Motor neuron (in vitro differentiated cells): ENCODE results near the gene CCDC57. TPM values are rescaled to one million over a fixed set of nuclear protein-coding genes. Genes with fewer than 3 reads are reported as not detected.

Experiments used
- ATAC-seq, 8 experiments: fragments of 200-7000 bp; cut with Tn5 transposase; replicated peaks in 6 of 8; 2 replicates each; pipeline ENCODE4 v1.8.0; 2021; ENCODE audit warnings: mild to moderate bottlenecking in 8 of 8, moderate library complexity in 8 of 8
- H3K27ac ChIP-seq, 2 donors: fragments of 250-450 bp; sonication (Bioruptor Pico); 2 replicates each; pipeline ENCODE4 v1.9.0; 2021; ENCODE audit warnings: antibody characterized with exemption in 2 of 2, mild to moderate bottlenecking in 2 of 2, moderate library complexity in 1 of 2
- H3K4me1 ChIP-seq, 2 donors: fragments of 250-450 bp; sonication (Bioruptor Pico); replicated peaks in 1 of 2; 2 replicates each; pipeline ENCODE4 v1.6.1; 2021; ENCODE audit warnings: antibody characterized with exemption in 2 of 2, mild to moderate bottlenecking in 2 of 2, moderate library complexity in 1 of 2
- H3K4me3 ChIP-seq, 5 donors: fragments of 250-450 bp; sonication (Bioruptor Pico); 2 replicates each; pipeline ENCODE4 v1.9.0; 2021; ENCODE audit warnings: antibody characterized with exemption in 5 of 5, mild to moderate bottlenecking in 5 of 5, moderate library complexity in 4 of 5
- WGBS, 10 experiments: fragments of 450-650 bp; shearing (Covaris generic); methylation state at CpG; one replicate each; pipeline ENCODE4 v1.0.0; 2022; 5-methylcytosine and 5-hydroxymethylcytosine counted together
- in situ Hi-C, 9 experiments: fragments of 400-800 bp; cut with MboI; loops; one replicate each; pipeline ENCODE4 v1.15.0; 2021; ENCODE audit warnings: low sequenced_read_pairs in 9 of 9, low pct_unique_long_range_greater_than_20kb in 2 of 9; ENCODE audit not compliant: unreplicated experiment in 9 of 9
- total RNA-seq, 8 experiments: library from RNA; unstranded; fragments of 300-600 nt; gene quantifications; 2 replicates each; pipeline versions ENCODE4 v1.2.3 to v1.2.4, GENCODE V29; 2022

CCDC57 gene
- total RNA-seq, 8 experiments from 2014 or later = 13.6 to 68.8 (median 26.1) TPM

GRCh38 chr17:82108038-82108437, 104.6 kb downstream of the CCDC57 start:
- H3K4me1 ChIP-seq = peaks cover 17 to 32% of the 10 kb centered on the region in 2 donors
- no peak overlapping the region for H3K4me3 ChIP-seq
- 53 to 69% (median 58%) methylated on average over 2 to 8 of the region's 14 CpGs; no CpG with 5 or more reads in 6 of the 10 experiments for WGBS, 10 experiments
- H3K27ac ChIP-seq = no peak overlapping the region
- in situ Hi-C loops = no loop called here
- no peak for ATAC-seq

- no peak for ATAC-seq
- 86 to 100% (median 100%) methylated on average over 1 to 11 of the region's 24 CpGs; no CpG with 5 or more reads in 6 of the 10 experiments for WGBS, 10 experiments
- in situ Hi-C loops = no loop called here
These were observed 105.2 kb downstream of the CCDC57 start for GRCh38 chr17:82107341-82107860.

GRCh38 chr17:82106688-82107305, 105.8 kb downstream of the CCDC57 start:
- Histone ChIP-seq H3K4me1 (peaks cover 23 to 38% of the 10 kb centered on the region in 2 donors), H3K4me3 (no peak overlapping the region), H3K27ac (no peak overlapping the region)
- in situ Hi-C loops = no loop called here
- 14 to 85% (median 45%) methylated on average over 1 to 3 of the region's 9 CpGs; no CpG with 5 or more reads in 6 of the 10 experiments for WGBS, 10 experiments
- peak in 3 of 8 experiments; percentile 19 to 78 (median 34) for ATAC-seq

More at GRCh38 chr17:82107341-82107860, 105.2 kb downstream of the CCDC57 start:
- Histone ChIP-seq H3K4me3 (no peak overlapping the region), H3K4me1 (peaks cover 23 to 38% of the 10 kb centered on the region in 2 donors), H3K27ac (no peak overlapping the region)

GRCh38 chr17:82105882-82106687, 106.6 kb downstream of the CCDC57 start:
- ATAC-seq = peak; percentile 18 to 90 (median 71)
- WGBS, 10 experiments = 40 to 86% (median 64%) methylated on average over 1 to 8 of the region's 24 CpGs; no CpG with 5 or more reads in 6 of the 10 experiments
- Histone ChIP-seq H3K4me1 (peaks cover 23 to 38% of the 10 kb centered on the region in 2 donors), H3K27ac (peak overlapping the region in 1 of 2 donors; percentile 6), H3K4me3 (no peak overlapping the region)
- in situ Hi-C loops = no loop called here

GRCh38 chr17:82105417-82105881, 107.2 kb downstream of the CCDC57 start:
- Histone ChIP-seq H3K27ac (no peak overlapping the region), H3K4me1 (peaks cover 23 to 38% of the 10 kb centered on the region in 2 donors), H3K4me3 (no peak overlapping the region)
- WGBS, 10 experiments = 86 to 100% methylated on average over 1 to 5 of the region's 13 CpGs; no CpG with 5 or more reads in 8 of the 10 experiments
- ATAC-seq = no peak
- in situ Hi-C loops = no loop called here

- H3K4me1 ChIP-seq = peaks cover 27 to 40% of the 10 kb centered on the region in 2 donors
- no peak for ATAC-seq
- in situ Hi-C loops = no loop called here
- H3K27ac ChIP-seq = peak overlapping the region in 1 of 2 donors; percentile 87
- 40 to 88% (median 80%) methylated on average over 1 to 2 of the region's 11 CpGs; no CpG with 5 or more reads in 7 of the 10 experiments for WGBS, 10 experiments
- H3K4me3 ChIP-seq = no peak overlapping the region
These were observed 107.7 kb downstream of the CCDC57 start for GRCh38 chr17:82104797-82105416.

GRCh38 chr17:82103553-82104451, 108.8 kb downstream of the CCDC57 start:
- ATAC-seq = peak in 4 of 8 experiments; percentile 10 to 31 (median 24)
- in situ Hi-C loops = no loop called here
- peak overlapping the region; percentile 75 to 87 for H3K27ac ChIP-seq
- H3K4me1 ChIP-seq = peaks cover 35 to 47% of the 10 kb centered on the region in 2 donors
- 0 to 58% (median 24%) methylated on average over 1 to 10 of the region's 24 CpGs; no CpG with 5 or more reads in 6 of the 10 experiments for WGBS, 10 experiments
- H3K4me3 ChIP-seq = no peak overlapping the region

- Histone ChIP-seq H3K27ac (peak overlapping the region in 1 of 2 donors; percentile 75), H3K4me1 (peaks cover 35 to 47% of the 10 kb centered on the region in 2 donors), H3K4me3 (no peak overlapping the region)
- no peak for ATAC-seq
- 20 to 100% (median 80%) methylated on average over 1 to 7 of the region's 18 CpGs; no CpG with 5 or more reads in 4 of the 10 experiments for WGBS, 10 experiments
- in situ Hi-C loops = no loop called here
These were observed 110.6 kb downstream of the CCDC57 start for GRCh38 chr17:82101767-82102679.

GRCh38 chr17:82101301-82101715, 111.3 kb downstream of the CCDC57 start:
- ATAC-seq = no peak
- H3K4me3 ChIP-seq = no peak overlapping the region
- H3K4me1 ChIP-seq = peaks cover 40 to 48% of the 10 kb centered on the region in 2 donors
- no peak overlapping the region for H3K27ac ChIP-seq
- in situ Hi-C loops = no loop called here
- WGBS, 10 experiments = 74 to 87% (median 80%) methylated on average over 1 to 7 of the region's 10 CpGs; no CpG with 5 or more reads in 7 of the 10 experiments

GRCh38 chr17:82100502-82101298, 111.9 kb downstream of the CCDC57 start:
- in situ Hi-C loops = no loop called here
- peaks cover 46 to 48% of the 10 kb centered on the region in 2 donors for H3K4me1 ChIP-seq
- no peak overlapping the region for H3K27ac ChIP-seq

More at GRCh38 chr17:82100502-82101298, 111.9 kb downstream of the CCDC57 start:
- ATAC-seq = no peak
- WGBS, 10 experiments = 100% methylated on average over 1 of the region's 35 CpGs; no CpG with 5 or more reads in 9 of the 10 experiments
- no peak overlapping the region for H3K4me3 ChIP-seq
